ENCODE data around the gene MAGI1.

The MAGI1 gene

GRCh38 chr3:65717676-65718346, 320.9 kb downstream of the MAGI1 start:
- no peak for TF ChIP-seq PPARA (CRISPR knock-in tag; IDR thresholded peaks at IDR 0.05; ENCODE audit: borderline replicate concordance)
- TF ChIP-seq ZNF8 (CRISPR knock-in tag; IDR thresholded peaks at IDR 0.05): no peak
- no peak for TF ChIP-seq ZFP3 (CRISPR knock-in tag; IDR thresholded peaks at IDR 0.05)
- TF ChIP-seq SNAI2 (CRISPR knock-in tag; IDR thresholded peaks at IDR 0.05): no peak
- TF ChIP-seq TCF4 (CRISPR knock-in tag; IDR thresholded peaks at IDR 0.05; ENCODE audit: borderline replicate concordance): no peak
- no peak for TF ChIP-seq ZNF565 (CRISPR knock-in tag; conservative IDR thresholded peaks at IDR 0.05; ENCODE audit: low read depth)
- no peak for TF ChIP-seq BACH2 (CRISPR knock-in tag; IDR thresholded peaks at IDR 0.05; ENCODE audit: borderline replicate concordance)
- TF ChIP-seq ISL1 (CRISPR knock-in tag; IDR thresholded peaks at IDR 0.05): no peak
- TF ChIP-seq CSDC2 (CRISPR knock-in tag; IDR thresholded peaks at IDR 0.05): no peak
- TF ChIP-seq, protein P1, sequence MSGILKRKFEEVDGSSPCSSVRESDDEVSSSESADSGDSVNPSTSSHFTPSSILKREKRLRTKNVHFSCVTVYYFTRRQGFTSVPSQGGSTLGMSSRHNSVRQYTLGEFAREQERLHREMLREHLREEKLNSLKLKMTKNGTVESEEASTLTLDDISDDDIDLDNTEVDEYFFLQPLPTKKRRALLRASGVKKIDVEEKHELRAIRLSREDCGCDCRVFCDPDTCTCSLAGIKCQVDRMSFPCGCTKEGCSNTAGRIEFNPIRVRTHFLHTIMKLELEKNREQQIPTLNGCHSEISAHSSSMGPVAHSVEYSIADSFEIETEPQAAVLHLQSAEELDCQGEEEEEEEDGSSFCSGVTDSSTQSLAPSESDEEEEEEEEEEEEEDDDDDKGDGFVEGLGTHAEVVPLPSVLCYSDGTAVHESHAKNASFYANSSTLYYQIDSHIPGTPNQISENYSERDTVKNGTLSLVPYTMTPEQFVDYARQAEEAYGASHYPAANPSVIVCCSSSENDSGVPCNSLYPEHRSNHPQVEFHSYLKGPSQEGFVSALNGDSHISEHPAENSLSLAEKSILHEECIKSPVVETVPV (CRISPR knock-in tag; IDR thresholded peaks at IDR 0.05): no peak
- no peak for TF ChIP-seq ZFP30 (CRISPR knock-in tag; IDR thresholded peaks at IDR 0.05)
- TF ChIP-seq, protein P2, sequence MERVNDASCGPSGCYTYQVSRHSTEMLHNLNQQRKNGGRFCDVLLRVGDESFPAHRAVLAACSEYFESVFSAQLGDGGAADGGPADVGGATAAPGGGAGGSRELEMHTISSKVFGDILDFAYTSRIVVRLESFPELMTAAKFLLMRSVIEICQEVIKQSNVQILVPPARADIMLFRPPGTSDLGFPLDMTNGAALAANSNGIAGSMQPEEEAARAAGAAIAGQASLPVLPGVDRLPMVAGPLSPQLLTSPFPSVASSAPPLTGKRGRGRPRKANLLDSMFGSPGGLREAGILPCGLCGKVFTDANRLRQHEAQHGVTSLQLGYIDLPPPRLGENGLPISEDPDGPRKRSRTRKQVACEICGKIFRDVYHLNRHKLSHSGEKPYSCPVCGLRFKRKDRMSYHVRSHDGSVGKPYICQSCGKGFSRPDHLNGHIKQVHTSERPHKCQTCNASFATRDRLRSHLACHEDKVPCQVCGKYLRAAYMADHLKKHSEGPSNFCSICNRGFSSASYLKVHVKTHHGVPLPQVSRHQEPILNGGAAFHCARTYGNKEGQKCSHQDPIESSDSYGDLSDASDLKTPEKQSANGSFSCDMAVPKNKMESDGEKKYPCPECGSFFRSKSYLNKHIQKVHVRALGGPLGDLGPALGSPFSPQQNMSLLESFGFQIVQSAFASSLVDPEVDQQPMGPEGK (CRISPR knock-in tag; IDR thresholded peaks at IDR 0.05; ENCODE audit: borderline replicate concordance): no peak
- no peak for TF ChIP-seq ESRRG (CRISPR knock-in tag; IDR thresholded peaks at IDR 0.05)
- no peak for TF ChIP-seq GLIS3 (CRISPR knock-in tag; IDR thresholded peaks at IDR 0.05)
- no peak for TF ChIP-seq TOX (CRISPR knock-in tag; IDR thresholded peaks at IDR 0.05; ENCODE audit: borderline replicate concordance)
- TF ChIP-seq OSR1 (CRISPR knock-in tag; IDR thresholded peaks at IDR 0.05): no peak
- no peak for TF ChIP-seq CREB5 (CRISPR knock-in tag; IDR thresholded peaks at IDR 0.05; ENCODE audit: low read depth)
- ATAC-seq: no peak

DNA sequence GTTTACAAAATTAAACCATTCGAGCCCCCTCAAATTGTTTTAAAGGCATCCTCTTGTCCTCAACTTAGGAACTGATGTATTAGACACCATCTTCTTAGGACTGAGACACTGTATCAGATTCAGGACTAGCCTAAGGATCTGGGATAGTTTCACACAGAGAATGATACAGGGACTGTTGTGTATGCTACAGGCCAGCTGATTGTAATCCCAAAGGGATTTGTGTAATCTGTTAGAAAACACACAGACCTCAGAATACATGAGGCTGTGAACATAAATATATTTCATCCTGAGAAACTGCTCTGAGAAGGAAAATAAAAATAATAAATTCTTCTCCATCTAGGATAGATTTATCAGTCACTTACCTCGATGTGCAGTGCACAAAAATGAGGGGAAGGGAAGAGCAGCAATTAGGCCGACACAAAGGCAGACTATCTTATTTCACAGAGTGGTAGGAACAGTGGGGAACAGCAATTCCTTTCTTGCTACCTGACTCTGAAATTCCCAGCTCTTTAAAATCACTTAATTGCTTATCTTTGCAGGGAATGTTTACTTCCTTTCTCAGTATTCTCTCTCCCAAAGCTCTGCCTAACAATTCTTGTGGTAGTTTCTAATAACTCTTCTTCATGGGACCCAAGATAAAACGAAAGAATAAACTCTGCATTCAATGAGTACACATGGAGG, 322.5 kb downstream of the MAGI1 start:
- TF ChIP-seq CSDC2 (CRISPR knock-in tag; IDR thresholded peaks at IDR 0.05) (no peak), ZFP30 (CRISPR knock-in tag; IDR thresholded peaks at IDR 0.05) (no peak), CREB5 (CRISPR knock-in tag; IDR thresholded peaks at IDR 0.05; ENCODE audit: low read depth) (no peak), ZNF8 (CRISPR knock-in tag; IDR thresholded peaks at IDR 0.05) (no peak), ISL1 (CRISPR knock-in tag; IDR thresholded peaks at IDR 0.05) (no peak), ZC3H10 (CRISPR knock-in tag; IDR thresholded peaks at IDR 0.05) (no peak), ZFP3 (CRISPR knock-in tag; IDR thresholded peaks at IDR 0.05) (no peak), BACH2 (CRISPR knock-in tag; IDR thresholded peaks at IDR 0.05; ENCODE audit: borderline replicate concordance) (no peak), TSHZ2 (CRISPR knock-in tag; IDR thresholded peaks at IDR 0.05) (no peak), GLIS3 (CRISPR knock-in tag; IDR thresholded peaks at IDR 0.05) (no peak), SNAI2 (CRISPR knock-in tag; IDR thresholded peaks at IDR 0.05) (no peak), ESRRG (CRISPR knock-in tag; IDR thresholded peaks at IDR 0.05) (no peak), ZNF565 (CRISPR knock-in tag; conservative IDR thresholded peaks at IDR 0.05; ENCODE audit: low read depth) (no peak), OSR1 (CRISPR knock-in tag; IDR thresholded peaks at IDR 0.05) (no peak), ZNF70 (CRISPR knock-in tag; IDR thresholded peaks at IDR 0.05) (no peak), TOX (CRISPR knock-in tag; IDR thresholded peaks at IDR 0.05; ENCODE audit: borderline replicate concordance) (no peak)
- TF ChIP-seq, protein P3, sequence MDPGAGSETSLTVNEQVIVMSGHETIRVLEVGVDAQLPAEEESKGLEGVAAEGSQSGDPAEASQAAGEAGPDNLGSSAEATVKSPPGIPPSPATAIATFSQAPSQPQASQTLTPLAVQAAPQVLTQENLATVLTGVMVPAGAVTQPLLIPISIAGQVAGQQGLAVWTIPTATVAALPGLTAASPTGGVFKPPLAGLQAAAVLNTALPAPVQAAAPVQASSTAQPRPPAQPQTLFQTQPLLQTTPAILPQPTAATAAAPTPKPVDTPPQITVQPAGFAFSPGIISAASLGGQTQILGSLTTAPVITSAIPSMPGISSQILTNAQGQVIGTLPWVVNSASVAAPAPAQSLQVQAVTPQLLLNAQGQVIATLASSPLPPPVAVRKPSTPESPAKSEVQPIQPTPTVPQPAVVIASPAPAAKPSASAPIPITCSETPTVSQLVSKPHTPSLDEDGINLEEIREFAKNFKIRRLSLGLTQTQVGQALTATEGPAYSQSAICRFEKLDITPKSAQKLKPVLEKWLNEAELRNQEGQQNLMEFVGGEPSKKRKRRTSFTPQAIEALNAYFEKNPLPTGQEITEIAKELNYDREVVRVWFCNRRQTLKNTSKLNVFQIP (CRISPR knock-in tag; IDR thresholded peaks at IDR 0.05; ENCODE audit: borderline replicate concordance, low read depth): no peak
- TF ChIP-seq, protein P1 (CRISPR knock-in tag; IDR thresholded peaks at IDR 0.05): no peak
- no peak for ATAC-seq
